Right lung (tissue), 5 donors: ENCODE data around the gene NELFA. TPM values are rescaled to one million over a fixed set of nuclear protein-coding genes. Genes with fewer than 3 reads are reported as not detected.
"Not testable (repeated sequence)": the region's sequence is repeated elsewhere in the genome, so short reads cannot be mapped to it uniquely, and the experiment has no call there.

ENCODE experiments used
- DNase-seq, 2 donors: peaks; one replicate each; pipeline ENCODE4 v3.0.0-alpha.2; 2013
- polyA plus RNA-seq, 5 donors: library from polyadenylated mRNA; unstranded; fragments of 120-200 nt; gene quantifications; one replicate each; pipeline versions ENCODE4 v1.2.1 to v1.2.3, GENCODE V29; 2013; ENCODE audit warnings: inconsistent platforms in 1 of 5, low replicate concordance in 1 of 5; ENCODE audit not compliant: insufficient read length in 5 of 5, insufficient read depth in 1 of 5

The NELFA gene
- polyA plus RNA-seq, 5 donors = 24.6 to 42.7 (median 33.8) TPM

DNA sequence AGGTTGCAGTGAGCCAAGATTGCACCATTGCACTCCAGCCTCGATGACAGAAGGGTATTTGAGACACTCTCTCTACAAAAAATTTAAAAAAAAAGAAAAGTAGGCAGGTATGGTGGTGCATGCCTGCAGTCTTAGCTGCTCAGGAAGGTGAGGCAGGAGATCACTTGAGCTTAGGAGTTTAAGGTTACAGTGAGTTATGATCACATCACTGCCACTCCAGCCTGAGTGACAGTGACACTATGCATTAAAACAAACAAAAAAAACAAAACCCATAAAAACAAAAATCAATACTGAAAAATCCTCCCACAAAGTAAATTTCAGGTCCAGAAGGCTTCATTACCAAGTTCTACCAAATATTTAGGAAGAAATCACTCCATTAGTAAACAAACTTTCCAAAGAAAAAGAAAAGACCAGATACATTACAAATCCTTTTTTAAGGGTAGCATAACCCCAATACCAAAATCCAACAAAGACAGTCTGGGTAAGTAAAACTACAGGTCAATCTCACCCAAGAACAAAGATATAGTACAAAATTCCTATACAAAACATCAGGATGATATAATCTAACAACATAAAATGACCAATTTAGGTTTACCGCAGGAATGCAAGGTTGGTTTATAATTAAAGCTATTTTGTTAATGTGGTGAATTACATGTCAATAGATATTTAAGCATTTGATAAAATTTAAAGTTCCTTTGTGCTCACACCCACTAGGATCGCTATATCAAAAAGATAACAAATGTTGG lies 11.7 kb downstream of the NELFA start:
- no peak for DNase-seq

DNA sequence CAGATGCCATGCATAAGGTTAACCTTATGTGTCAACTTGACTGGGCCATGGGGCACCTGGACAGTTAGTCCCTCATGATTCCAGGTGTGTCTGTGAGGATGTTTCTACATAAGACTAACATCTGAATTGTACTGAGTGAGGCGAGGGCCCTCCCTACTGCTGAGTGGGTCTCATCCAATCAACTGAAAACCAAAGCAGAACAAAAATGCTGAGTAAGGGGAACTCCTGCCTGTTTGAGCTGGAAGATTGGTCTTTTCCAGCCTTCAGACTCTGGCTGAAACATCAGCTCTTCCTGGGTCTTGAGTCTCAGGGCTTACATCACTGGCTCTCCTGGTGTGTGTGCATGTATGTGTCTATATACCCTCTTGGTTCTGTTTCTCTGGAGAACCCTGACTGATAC lies 13.8 kb downstream of the NELFA start:
- no peak for DNase-seq

DNA sequence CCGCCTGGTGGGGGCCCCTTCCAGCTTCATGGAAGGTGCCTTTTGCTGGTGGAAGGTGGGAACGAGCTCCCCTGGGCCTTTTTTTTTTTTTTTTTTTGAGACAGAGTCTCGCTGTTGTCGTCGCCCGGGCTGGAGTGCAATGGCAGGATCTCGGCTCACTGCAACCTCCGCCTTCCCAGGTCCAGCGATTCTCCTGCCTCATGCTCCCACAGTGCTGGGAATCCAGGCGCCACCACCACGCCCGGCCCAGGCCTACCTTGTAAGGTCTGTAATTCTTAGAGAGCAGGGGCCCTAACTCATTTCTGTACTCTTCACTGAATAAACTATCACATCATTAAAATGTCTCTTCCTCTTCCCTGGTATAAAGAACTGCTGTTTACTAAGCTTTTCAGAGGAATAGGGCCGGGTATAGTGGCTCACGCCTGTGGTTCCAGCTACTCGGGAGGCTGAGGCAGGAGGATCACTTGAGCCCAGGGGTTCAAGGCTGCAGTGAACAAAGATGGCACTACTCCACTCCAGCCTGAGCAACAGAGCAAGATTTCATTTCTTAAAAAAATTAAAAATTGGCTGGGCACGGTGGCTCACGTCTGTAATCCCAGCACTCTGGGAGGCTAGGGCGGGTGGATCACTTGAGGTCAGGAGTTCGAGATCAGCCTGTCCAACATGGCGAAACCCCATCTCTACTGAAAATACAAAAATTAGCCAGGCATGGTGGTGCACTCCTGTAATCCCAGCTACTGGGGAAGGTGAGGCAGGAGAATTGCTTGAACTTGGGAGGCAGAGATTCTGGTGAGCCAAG lies 14.9 kb downstream of the NELFA start:
- DNase-seq = not testable (repeated sequence)

DNA sequence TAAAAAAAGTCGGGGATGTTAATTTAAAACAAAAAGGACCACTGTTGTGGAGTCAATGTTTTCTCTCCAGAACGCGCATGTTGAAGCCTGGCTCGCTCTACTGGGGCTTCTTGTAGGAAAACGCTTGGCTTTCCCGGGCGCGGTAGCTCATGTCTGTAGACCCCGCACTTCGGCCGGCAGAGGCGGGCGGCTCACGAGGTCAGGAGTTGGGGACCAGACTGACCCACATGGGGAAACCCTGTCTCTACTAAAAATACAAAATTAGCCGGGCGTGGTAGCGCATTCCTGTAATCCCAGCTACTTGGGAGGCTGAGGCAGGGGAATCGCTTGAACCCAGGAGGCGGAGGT lies 15.6 kb downstream of the NELFA start:
- DNase-seq = no peak

DNA sequence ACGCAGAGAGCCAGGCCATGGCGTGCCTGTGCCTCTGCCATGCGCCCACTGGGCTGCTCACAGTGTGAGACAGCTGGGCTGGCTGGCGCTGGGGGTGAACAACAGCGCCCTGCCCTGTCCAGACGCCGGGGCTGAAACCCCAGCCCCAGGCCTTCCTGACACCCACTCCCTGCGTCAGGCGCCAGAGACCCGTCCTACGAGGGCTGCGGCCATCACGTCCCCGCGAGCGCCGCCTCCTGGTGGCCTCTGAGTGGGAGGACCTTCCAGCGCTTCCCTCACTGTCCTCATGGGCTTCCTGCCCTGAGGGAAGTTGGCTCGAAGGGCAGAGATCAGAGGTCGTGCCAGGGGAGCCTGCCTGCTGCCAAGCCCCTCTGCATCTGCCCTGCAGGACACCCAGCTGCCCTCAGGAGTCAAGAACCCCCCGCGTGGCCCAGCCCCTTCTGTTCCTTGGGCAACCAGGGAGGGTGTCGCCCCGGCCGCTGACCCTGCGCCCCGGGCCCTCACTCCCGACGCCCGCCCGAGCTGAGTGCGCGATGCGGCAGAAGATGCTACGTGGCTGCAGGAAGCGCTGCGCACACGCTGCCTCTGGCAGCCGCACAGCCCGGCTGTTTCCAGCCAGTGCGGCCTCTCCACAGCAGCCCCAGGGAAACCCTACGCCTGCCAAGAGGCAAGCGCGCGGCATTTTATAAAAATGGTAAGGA lies 16.2 kb downstream of the NELFA start:
- no peak for DNase-seq

DNA sequence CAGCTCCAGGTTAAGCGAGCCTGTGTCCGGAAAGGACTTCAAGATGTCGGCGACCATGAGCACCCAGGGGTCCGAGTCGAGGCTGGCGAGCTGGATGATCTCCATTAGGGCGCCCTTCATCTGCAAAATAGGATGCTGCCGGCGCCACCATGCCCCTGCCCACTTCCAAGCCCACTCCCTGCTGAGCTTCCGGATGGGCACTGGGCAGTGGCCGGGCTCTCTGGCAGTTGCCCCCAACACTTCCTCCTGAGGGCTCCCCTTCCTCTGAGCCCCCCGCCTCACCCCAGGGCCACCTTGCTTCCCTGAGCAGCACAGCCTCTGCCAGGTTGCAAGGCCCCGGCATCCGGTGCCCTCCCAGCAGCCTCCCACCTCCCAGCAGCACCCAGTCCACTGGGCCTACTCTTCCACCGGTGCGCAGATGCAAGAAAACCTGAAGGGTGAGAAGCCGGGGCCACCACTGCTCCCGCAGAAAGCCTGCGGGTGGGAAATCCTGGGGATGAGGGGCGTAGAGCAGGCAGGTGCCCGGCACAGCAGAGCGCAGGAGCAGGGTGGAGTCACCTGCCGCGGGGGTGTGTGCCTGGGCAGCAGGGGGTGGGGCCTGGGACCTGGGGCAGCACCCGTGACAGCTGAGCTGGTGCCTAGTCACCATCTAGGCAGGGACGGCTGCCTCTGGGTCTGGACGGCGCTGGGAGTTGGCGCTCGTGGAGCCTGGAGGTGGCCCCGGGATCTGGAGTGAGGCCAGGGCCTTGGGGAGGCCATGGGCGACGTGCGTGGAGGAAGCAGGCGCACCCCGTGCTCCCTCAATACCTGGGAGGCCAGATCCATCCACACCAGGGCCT lies 17.0 kb downstream of the NELFA start:
- no peak for DNase-seq

DNA sequence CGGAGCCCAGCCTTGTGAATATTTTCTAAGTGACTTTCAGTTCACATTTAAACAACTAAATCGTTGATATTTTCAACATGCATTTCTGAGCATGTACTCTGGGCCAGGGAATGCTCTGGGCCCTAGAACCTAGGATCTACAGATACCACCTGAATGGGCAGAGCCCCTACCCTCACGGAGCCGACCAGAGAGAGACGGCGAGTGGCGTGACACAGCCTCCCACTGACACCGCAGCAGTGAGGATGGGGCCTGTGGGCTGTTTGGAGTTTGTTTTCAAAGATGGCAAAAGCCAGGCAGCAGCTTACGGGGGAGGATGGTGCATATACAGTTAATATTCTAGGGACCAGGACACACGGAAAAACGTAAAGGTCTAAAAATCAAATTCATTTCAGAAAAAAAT lies 17.7 kb downstream of the NELFA start:
- DNase-seq = no peak

DNA sequence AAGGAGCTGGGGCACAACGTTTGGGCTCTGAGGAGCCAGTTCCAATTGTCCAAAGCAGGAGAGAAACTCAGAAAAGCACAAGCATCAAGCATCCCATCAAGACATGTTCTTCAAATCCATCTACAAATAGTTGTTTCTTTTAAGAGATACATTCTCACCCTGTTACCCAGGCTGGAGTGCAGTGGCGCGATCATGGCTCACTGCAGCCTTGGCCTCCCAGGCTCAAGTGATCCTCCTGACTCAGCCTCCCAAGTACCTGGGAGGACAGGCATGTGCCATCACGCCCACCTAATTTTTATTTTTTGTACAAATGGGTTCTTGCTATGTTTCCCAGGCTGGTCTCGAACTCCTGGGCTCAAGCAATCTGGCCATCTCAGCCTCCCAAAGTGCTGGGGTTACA lies 18.1 kb downstream of the NELFA start:
- no peak for DNase-seq

DNA sequence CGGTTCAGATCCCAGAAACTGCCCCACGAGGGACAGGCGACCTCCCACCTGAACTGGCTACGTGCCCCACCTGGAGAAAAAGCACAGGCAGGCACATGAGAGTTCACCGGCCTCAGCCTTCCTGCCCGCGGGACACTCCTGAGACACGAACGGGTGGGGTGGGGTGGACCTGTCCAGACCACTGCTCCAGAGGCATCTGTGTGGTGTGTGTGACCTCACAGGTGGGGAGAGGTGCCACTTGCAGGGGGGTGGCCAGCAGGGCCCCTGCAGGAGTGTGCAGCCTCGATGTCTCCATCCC lies 18.5 kb downstream of the NELFA start:
- DNase-seq = no peak

DNA sequence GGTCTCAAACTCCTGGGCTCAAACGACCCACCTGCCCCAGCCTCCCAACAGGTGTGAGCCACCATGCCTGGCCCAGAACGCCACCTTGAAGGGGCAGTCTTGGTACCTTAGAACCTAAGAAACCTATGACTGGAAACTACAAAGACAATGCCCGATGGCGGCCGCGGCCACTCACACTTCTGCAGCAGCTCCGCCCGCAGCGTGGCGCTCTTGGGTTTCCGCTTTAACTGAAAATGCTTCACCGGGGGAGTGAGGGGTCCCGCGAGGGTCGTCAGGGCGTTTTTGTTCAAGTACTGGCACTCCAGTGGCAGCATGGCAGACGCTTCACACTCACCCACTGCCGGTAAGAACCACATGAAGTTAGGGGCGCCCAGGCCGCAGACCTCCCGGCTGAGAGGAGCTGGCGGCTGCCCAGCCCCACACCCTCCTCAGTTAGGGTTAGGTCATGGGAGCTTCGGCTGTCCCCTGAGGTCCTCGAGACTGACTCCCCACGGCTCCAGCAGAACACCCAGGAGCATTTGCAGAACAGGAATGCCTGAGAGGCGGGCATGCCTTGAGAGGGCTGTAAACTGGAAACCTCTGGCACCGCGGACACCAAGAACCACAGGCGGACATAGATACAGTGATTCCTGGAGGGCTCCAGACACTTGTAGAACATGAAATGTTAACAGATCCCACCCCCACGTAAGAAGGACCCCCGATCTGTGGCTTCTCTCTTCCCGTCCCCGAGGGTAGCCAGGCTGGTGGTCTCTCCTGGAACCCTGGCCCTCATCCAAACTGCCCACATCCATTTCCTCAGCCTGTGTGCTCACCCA lies 19.0 kb downstream of the NELFA start:
- DNase-seq = no peak

DNA sequence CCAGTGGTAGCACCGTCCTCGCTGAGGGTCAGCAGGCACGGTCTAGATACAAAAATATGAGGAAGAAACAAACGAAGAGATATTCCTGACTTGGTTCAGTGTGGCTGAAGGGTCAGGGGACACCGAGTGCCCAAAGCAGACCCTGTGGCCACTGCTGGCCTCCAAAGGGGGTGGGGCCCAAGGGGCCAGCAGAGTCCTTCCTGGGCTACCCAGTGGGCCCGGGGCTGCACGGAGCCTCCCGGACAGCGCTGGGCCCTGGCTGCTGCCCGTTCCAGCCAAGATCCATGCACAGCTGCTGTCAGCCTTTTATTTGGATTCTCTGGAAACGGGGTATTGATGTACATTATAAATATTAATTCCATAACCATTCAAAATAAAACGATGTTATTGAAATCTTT lies 20.4 kb downstream of the NELFA start:
- no peak for DNase-seq

DNA sequence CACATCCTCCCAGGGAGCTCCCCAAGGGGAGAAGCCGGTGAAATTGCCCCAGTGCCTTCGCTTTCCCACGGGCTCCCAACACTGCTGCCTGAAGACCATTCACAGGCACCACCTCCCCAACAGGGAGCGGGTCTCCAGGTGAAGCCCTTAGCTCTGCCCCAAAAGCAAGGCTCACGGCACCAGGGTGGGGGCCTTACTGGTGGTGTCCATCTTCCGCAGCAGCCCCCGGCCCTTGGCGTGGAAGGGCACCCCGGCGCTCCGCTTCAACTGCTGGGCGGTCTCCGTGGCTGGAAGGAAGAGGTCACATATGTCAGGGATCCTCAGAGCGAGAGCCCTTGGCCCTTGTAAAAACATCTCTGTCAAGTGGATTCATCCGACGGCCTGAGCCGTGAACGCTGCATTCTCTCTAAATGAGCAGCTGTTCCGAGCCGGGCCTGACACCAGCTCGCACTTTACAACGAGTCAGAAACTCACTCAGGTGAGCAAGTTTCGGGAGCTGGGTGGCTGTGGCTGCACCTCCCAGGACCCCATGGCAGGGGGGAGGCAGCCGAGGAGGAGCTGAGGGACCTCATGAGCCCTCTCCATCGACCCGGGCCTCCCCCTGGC lies 20.9 kb downstream of the NELFA start:
- DNase-seq = no peak

DNA sequence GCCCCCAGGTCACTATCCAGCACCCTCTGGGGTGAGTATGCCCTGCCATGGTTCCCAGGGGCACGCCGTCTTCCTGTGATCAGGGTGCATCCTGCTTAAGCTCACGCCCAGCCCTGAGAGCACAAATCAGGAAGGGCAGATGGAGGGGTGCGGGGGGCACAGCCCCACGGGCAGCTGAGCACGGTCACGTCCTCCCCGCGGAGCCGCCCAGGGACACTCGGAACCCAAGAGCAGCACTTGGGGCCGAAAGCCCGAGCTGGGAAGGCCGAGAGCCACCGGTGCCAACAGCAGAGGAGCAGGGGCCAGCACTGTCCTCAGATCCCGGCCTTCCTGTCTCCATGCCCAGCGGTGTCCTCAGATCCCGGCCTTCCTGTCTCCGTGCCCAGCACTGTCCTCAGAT lies 21.5 kb downstream of the NELFA start:
- no peak for DNase-seq

DNA sequence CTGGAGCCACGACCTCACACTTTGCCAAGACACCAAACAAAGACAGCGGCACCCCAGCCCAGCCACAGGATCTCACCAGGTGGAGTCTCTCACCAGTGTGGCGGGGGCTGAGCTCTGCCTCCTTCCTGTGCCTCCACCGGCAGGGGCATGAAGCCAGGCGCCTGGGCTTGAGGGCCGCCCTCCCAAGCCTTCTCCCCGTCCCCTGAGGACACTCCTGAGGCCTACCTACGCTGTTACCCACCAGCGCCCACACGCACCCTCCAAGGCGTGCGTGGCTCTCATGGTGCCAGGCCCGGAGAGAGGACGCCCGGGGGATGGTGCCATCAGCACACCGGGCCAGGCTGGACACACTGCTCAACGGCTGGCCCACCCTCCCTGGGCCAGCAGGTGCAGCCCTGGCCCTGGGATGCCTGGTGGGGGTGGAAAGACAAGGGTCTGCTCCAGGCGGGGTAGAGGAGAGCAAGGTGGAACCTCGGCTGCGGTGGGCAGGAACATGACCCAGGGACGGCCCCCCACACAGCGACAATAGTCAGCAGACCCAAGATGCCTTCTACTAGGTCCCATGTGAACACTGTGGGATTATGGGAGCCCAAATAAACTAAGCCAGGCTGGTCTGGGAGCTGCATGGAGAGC lies 22.1 kb downstream of the NELFA start:
- no peak for DNase-seq

DNA sequence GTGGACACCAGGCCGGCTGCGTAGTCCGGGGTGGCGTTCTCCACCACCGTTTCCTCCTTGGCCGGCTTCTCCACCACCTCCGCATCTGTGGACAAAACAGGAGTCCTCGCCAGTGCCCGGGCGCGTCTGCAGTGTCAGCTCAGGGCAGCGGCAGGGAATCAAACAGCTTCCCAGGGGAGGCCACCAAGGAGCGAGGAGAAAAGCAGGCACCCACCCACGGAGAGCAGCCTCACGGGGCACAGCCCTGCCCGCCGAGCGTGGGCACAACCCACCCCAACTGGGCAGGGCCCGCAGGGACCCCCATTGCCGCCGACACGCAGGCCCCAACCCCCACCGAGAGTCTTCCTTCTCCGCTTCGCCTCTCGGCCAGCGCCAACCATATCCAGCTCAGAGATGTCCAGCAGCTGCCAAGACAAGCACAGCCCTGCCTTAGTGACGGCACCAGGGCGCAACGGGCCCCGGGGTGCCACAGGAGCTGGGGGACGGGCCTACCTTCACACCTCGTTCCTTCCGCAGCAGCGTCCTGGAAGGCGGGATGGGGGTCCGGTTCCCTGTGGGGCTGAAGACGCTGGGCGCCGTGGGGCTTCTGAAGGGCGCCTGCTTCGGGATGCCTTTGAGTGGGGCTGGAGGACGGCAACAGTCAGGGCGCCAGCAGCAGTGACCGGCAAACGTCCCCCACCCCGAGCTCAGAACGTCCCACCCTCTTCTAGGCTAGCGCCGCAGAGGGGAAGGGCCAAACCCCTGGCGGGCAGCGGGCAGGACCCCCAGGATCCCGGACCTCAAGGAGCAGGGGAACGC lies 22.8 kb downstream of the NELFA start:
- DNase-seq = no peak

DNA sequence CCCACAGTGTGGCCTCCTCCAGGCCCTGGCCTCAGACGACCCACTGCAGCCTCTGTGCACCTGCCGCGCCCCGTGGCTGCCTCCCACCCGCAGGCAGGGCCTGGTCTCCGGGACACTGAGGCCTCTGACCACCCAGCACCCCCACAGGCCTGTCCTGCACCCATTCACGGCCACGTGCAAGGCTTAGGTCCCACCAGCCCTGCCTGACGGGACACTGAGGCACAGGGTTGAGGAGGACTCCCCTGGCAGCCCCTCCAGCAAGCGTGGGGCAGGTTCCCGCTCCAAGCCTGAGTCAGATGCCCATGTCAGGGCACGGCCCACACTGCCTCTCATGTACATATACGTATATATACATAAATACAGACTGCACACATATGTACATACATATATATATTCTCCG lies 23.5 kb downstream of the NELFA start:
- DNase-seq = no peak

DNA sequence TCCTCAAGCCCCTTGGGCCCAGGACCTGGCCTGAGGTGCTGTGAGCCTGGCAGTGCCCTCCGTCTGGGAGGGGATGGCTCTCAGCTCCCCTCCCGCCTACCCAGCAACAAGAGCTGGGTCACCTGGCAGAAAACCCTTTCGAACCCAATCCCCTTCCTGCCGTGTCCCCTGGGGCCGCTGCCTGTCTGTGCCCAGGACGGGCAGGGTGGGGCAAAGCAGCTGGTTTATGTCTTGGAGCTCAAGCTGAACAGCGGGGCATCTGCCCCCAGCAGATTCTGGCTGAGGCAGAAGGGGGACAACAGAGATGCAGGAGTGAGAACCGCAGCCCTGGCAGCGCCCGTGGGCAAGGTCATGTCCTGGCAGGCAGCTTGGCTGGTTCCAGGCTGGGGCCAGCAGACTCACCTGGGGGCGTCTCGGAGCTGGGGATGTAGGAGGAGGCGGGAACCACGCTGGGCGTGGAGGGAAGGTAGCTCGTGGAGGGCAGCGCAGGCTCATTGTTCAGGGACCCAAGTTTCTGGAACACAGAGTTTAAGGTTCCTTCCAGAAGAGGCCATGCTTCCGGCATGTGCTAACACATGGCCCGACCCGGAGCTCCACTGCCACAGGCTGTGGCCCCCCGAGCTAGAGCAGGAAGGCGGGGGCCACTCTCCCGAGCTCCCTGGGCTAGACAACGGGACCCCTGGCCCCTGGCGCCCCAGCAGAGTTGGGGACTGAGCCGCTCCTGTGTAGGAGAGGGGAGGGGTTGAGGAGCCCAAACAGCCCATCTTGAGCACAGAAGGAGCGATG lies 24.2 kb downstream of the NELFA start:
- DNase-seq = no peak

DNA sequence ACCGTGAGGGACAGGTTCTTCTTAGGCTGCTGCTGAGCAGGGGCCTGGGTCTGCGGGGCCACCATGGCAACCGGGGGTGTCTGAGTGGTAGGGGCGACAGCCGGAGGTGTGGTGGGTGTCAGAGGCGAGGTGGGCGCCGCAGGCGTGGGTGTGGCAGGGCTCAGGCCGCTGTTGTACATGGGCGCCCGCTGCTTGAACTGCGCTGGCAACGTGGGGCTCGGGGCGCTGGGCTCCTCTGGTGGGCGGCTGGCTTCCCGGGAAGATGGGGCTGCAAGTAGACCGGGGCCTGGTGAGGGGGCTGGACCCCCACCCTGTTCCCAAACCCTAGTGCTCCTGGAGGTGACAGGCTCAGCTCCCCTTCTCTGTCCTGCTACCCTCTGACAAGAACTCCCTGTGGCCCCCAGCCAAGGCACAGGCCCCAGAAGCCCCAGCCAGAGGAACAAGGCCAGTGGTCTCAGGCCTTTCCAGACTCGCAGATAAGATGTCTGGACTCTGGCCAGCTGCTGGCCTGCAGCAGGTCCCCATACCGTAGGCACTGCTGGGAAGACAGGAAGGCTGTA lies 24.8 kb downstream of the NELFA start:
- DNase-seq = no peak
